GM21390 (cell line): Measurements from ENCODE around the gene PTGES3.

Experiments used
- ATAC-seq: cut with Tn5 transposase; IDR thresholded peaks from one replicate; pipeline ENCODE4 v1.9.1; 2021; ENCODE audit not compliant: unreplicated experiment

Gene PTGES3

GRCh38 chr12:56629459-56630179 lies 58.5 kb downstream of the PTGES3 start:
- ATAC-seq: no peak

- no peak for ATAC-seq
Measured at GRCh38 chr12:56628671-56629458, 59.2 kb downstream of the PTGES3 start.

GRCh38 chr12:56626701-56627100 lies 61.4 kb downstream of the PTGES3 start:
- ATAC-seq: no peak

- no peak for ATAC-seq
Measured at GRCh38 chr12:56622535-56622934, 65.5 kb downstream of the PTGES3 start.

GRCh38 chr12:56616925-56617324 lies 71.2 kb downstream of the PTGES3 start:
- no peak for ATAC-seq

GRCh38 chr12:56616244-56616643 lies 71.8 kb downstream of the PTGES3 start:
- ATAC-seq: no peak

GRCh38 chr12:56614627-56615026 lies 73.5 kb downstream of the PTGES3 start:
- ATAC-seq: no peak
